ENCODE data around the gene ST6GALNAC2.

ST6GALNAC2 gene

GRCh38 chr17:76586741-76587487, 1.3 kb upstream of the ST6GALNAC2 start:
- TF ChIP-seq CTCF (conservative IDR thresholded peaks at IDR 0.05; ENCODE audit: low read depth, low read length) = no peak
- no peak overlapping the region for H3K4me3 ChIP-seq (ENCODE audit: low read length)
- DNase-seq (ENCODE audit: low read depth) = no peak

DNA sequence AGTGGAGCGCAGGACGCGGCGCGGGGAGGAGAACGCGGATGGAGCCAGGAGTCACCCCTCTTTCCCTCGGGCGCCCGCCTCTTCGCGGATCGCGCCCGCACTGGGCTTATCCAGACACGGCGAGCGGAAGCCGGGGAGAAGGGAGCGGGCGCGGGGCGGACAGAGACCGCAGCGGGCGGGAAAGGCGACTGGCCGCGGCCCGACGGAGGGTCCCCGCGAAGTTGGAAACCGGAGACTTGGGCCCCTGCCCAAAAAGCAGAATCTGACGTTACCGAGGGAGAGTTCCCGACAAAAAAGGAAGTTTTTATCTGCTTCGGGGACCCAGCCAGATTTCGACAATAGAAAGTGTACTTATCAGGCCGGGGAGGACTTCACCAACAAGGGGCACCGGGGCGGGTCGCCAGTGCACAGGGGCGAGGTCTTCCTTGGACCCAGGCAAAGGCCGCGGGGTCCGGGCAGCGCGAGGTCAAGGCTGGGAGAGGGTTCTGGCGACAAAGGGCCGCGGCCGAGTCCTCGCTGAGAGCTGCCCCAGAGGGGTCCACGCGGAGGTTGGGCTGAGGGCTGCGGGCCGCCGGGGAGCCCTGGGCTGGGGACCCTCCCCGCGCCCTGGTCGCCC, 519 bp downstream of the ST6GALNAC2 start:
- no peak for DNase-seq (ENCODE audit: low read depth)
- H3K4me3 ChIP-seq (ENCODE audit: low read length) = peak overlapping the region; percentile 49
- TF ChIP-seq CTCF (conservative IDR thresholded peaks at IDR 0.05; ENCODE audit: low read depth, low read length) = no peak

GRCh38 chr17:76584427-76585032, 1.1 kb downstream of the ST6GALNAC2 start:
- DNase-seq (ENCODE audit: low read depth) = no peak
- TF ChIP-seq CTCF (conservative IDR thresholded peaks at IDR 0.05; ENCODE audit: low read depth, low read length) = no peak
- peak overlapping the region; percentile 49 for H3K4me3 ChIP-seq (ENCODE audit: low read length)

DNA sequence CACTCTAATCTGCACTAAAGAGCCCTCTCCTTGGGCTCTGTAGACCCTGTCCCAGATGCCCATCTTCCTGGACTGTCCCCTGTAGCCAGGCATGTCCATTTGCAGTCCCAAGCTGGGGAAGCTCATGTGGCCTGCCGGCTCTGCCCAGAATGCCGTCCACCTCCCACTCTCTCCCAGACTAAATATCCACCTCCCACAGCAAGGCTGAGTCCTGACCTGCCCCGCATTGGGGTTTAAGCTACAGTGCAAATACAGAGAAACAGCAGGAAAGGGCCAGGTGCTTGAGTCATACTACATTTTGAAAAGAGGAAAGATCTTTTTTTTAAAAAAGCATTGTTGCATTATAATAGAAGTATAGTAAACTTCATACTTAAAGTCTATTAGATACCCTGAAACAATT, 3.0 kb downstream of the ST6GALNAC2 start:
- TF ChIP-seq CTCF (conservative IDR thresholded peaks at IDR 0.05; ENCODE audit: low read depth, low read length) = no peak
- no peak for DNase-seq (ENCODE audit: low read depth)
- H3K4me3 ChIP-seq (ENCODE audit: low read length) = no peak overlapping the region

- DNase-seq (ENCODE audit: low read depth) = no peak
- no peak for TF ChIP-seq CTCF (conservative IDR thresholded peaks at IDR 0.05; ENCODE audit: low read depth, low read length)
- no peak overlapping the region for H3K4me3 ChIP-seq (ENCODE audit: low read length)
These were observed 4.1 kb downstream of the ST6GALNAC2 start for GRCh38 chr17:76581515-76581914.

DNA sequence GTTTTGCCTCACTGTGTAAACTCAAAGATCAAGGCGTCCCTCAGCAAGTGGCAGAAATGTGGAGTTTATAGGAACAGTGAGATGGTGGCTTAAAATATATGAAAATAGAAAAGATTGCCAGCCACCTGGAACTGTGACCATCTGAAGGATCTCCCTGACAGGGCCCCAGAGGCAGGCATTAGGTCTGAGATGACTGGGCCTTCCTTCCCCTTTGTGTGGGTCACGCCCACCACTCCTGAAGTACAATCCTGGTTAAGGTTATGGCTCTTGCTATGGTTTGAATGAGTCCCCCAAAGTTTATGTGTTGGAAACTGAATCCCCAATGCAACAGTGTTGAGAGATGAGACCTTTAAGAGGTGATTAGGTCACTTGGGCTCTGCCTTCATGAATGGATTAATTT, 6.4 kb downstream of the ST6GALNAC2 start:
- H3K4me3 ChIP-seq (ENCODE audit: low read length) = no peak overlapping the region
- no peak for TF ChIP-seq CTCF (conservative IDR thresholded peaks at IDR 0.05; ENCODE audit: low read depth, low read length)
- no peak for DNase-seq (ENCODE audit: low read depth)

Data from retinal pigment epithelial cell (primary cell).